ENCODE results near the gene ZSWIM7.

- TF ChIP-seq POLR2AphosphoS5 (IDR thresholded peaks at IDR 0.05; ENCODE audit: low read depth, low read length): no peak
- TF ChIP-seq TAF1 (IDR thresholded peaks at IDR 0.05; ENCODE audit: borderline replicate concordance, insufficient read depth, low read length): no peak
Observed at GRCh38 chr17:15928286-15928785, 71.2 kb downstream of the ZSWIM7 start.
